ENCODE data around the gene PRDX3. TPM values are rescaled to one million over a fixed set of nuclear protein-coding genes. Genes with fewer than 3 reads are reported as not detected.

PRDX3 gene
- total RNA-seq, 1 experiment from 2014 or later, result 213 TPM

GRCh38 chr10:119207713-119208552 lies 29.3 kb upstream of the PRDX3 start:
- peaks cover 17% of the 10 kb centered on the region for H3K4me1 Mint-ChIP-seq (ENCODE audit: low read depth, unreplicated experiment)
- peaks cover 5% of the 10 kb centered on the region for H3K36me3 Mint-ChIP-seq (ENCODE audit: insufficient read depth, unreplicated experiment)
- Histone ChIP-seq H3K4me3 (ENCODE audit: low read depth, low read length) (peak overlapping the region; percentile 75), H3K27me3 (replicated peaks; ENCODE audit: control insufficient read depth, insufficient read depth, low read length) (no peaks in the 10 kb centered on the region), H3K4me1 (peaks cover 16% of the 10 kb centered on the region), H3K9me3 (no peaks in the 10 kb centered on the region), H3K36me3 (ENCODE audit: control insufficient read depth, insufficient read depth, low read length) (no peaks in the 10 kb centered on the region)
- TF ChIP-seq CTCF (IDR thresholded peaks at IDR 0.05; ENCODE audit: insufficient read depth in 1 of 2, low read depth in 1 of 2, low read length in 1 of 2, severe bottlenecking in 1 of 2, unreplicated experiment in 1 of 2), result no peak
- no peaks in the 10 kb centered on the region for H3K27me3 Mint-ChIP-seq (ENCODE audit: insufficient read depth, unreplicated experiment)
- intact Hi-C loops (cut with micrococcal nuclease; ENCODE audit: unreplicated experiment), result loop anchor here (1.0 to 5.0 kb wide), 4 partner anchors 35 to 109 kb away; no protein-coding TSS in a partner anchor
- H3K9me3 Mint-ChIP-seq (ENCODE audit: unreplicated experiment), result no peaks in the 10 kb centered on the region
- BruUV-seq (replicated peaks), result no TSS peak
- H3K27ac Mint-ChIP-seq (ENCODE audit: unreplicated experiment), result no peak overlapping the region
- ChIA-PET CTCF (interaction anchor here (0.6 to 2.5 kb wide), 16 partner anchors 14 to 421 kb away, joined by 3 to 29 read pairs (median 5); no protein-coding TSS in a partner anchor), POLR2A (interaction anchor here (0.7 to 1.8 kb wide), 7 partner anchors 14 to 246 kb away, joined by 3 to 11 read pairs (median 5); no protein-coding TSS in a partner anchor)
- H3K4me3 Mint-ChIP-seq (ENCODE audit: unreplicated experiment), result peak overlapping the region; percentile 81
- peak; percentile 47 to 59 for DNase-seq

DNA sequence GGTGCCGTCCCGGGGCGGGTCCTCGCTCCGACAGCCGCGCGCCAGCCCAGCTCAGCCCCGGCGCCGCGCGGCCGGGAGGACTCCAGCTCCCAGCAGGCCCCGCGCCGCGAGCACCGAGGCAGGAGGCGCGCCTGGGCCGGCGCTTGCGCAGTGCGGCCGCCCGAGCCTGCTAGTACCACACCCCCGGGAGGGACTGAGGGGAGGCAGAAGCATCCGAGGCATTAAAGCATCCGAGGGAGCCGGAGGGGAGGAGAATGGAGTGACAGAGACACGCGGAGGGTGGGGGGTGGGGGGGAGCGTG lies 28.7 kb upstream of the PRDX3 start, which contains the start of gene GRK5:
GRK5 (plus strand) TSS at position 206 of the 301 bp plus-strand sequence. CDS start 347 bp downstream, outside the sequence.
- no peak for TF ChIP-seq CTCF (IDR thresholded peaks at IDR 0.05; ENCODE audit: insufficient read depth in 1 of 2, low read depth in 1 of 2, low read length in 1 of 2, severe bottlenecking in 1 of 2, unreplicated experiment in 1 of 2)
- intact Hi-C loops (cut with micrococcal nuclease; ENCODE audit: unreplicated experiment), result loop anchor here (1.0 to 5.0 kb wide), 4 partner anchors 35 to 110 kb away; no protein-coding TSS in a partner anchor
- POLR2A ChIA-PET, result interaction anchor here (0.6 to 1.8 kb wide), 9 partner anchors 15 to 519 kb away, joined by 3 to 11 read pairs (median 5); no protein-coding TSS in a partner anchor

More for the DNA sequence above, 28.7 kb upstream of the PRDX3 start, which contains the start of gene GRK5:
- CTCF ChIA-PET, result interaction anchor here (0.6 to 2.5 kb wide), 21 partner anchors 9 to 518 kb away, joined by 3 to 29 read pairs (median 5); partner anchors contain the start of gene INPP5F
- Histone ChIP-seq H3K4me1 (peaks cover 16% of the 10 kb centered on the region), H3K4me3 (ENCODE audit: low read depth, low read length) (peak within 1 kb of the TSS; percentile 75), H3K9me3 (no peaks in the 10 kb centered on the region), H3K36me3 (ENCODE audit: control insufficient read depth, insufficient read depth, low read length) (no peaks in the 10 kb centered on the region), H3K27me3 (replicated peaks; ENCODE audit: control insufficient read depth, insufficient read depth, low read length) (no peaks in the 10 kb centered on the region)
- H3K4me1 Mint-ChIP-seq (ENCODE audit: low read depth, unreplicated experiment), result peaks cover 17% of the 10 kb centered on the region
- H3K9me3 Mint-ChIP-seq (ENCODE audit: unreplicated experiment), result no peaks in the 10 kb centered on the region
- H3K27ac Mint-ChIP-seq (ENCODE audit: unreplicated experiment), result peak within 1 kb of the TSS; percentile 84
- peak; percentile 93 to 96 for DNase-seq
- H3K27me3 Mint-ChIP-seq (ENCODE audit: insufficient read depth, unreplicated experiment), result no peaks in the 10 kb centered on the region
- BruUV-seq (replicated peaks), result no TSS peak
- peaks cover 5% of the 10 kb centered on the region for H3K36me3 Mint-ChIP-seq (ENCODE audit: insufficient read depth, unreplicated experiment)
- peak within 1 kb of the TSS; percentile 81 for H3K4me3 Mint-ChIP-seq (ENCODE audit: unreplicated experiment)

Data from Caco-2 (cell line).